Liver (tissue), 3 donors: ENCODE data around the gene UMPS.

Experiments
- EGR1 ChIP-seq, 2 donors: IDR thresholded peaks; 2 replicates each; pipeline ENCODE4 v1.6.1; 2016 to 2018; ENCODE audit warnings: antibody characterized with exemption in 2 of 2, low read depth in 2 of 2
- FOXA2 ChIP-seq: IDR thresholded peaks from 2 replicates; pipeline ENCODE4 v1.6.1; 2016; ENCODE audit warnings: antibody characterized with exemption
- GABPA ChIP-seq, 2 donors: IDR thresholded peaks in 1 of 2; conservative IDR thresholded peaks in 1 of 2; 2 replicates each; pipeline ENCODE4 v1.6.1; 2016; ENCODE audit warnings: antibody characterized with exemption in 2 of 2, mild to moderate bottlenecking in 1 of 2, moderate library complexity in 1 of 2
- HNF4G ChIP-seq: IDR thresholded peaks from 2 replicates; pipeline ENCODE4 v1.6.1; 2016; ENCODE audit warnings: antibody characterized with exemption
- JUND ChIP-seq, 2 donors: IDR thresholded peaks; 2 replicates each; pipeline ENCODE4 v1.6.1; 2016; ENCODE audit warnings: antibody characterized with exemption in 2 of 2
- SP1 ChIP-seq: IDR thresholded peaks from 2 replicates; pipeline ENCODE4 v1.6.1; 2018; ENCODE audit warnings: antibody characterized with exemption, mild to moderate bottlenecking
- TAF1 ChIP-seq: conservative IDR thresholded peaks from 2 replicates; pipeline ENCODE4 v1.6.1; 2016; ENCODE audit warnings: antibody characterized with exemption, mild to moderate bottlenecking
- YY1 ChIP-seq: IDR thresholded peaks from 2 replicates; pipeline ENCODE4 v1.6.1; 2016; ENCODE audit warnings: antibody characterized with exemption, mild to moderate bottlenecking
- TF ChIP-seq, protein P1 (sequence below): fragments of 150-350 bp; IDR thresholded peaks from 2 replicates; pipeline ENCODE4 v1.5.1; 2017; ENCODE audit warnings: improper control_type of control experiment, low read depth, low read length; ENCODE audit not compliant: missing input control
- TF ChIP-seq, protein P2 (sequence below): IDR thresholded peaks from 2 replicates; pipeline ENCODE4 v1.6.1; 2016; ENCODE audit warnings: antibody characterized with exemption
- TF ChIP-seq, protein P3 (sequence below): IDR thresholded peaks from 2 replicates; pipeline ENCODE4 v1.6.1; 2016; ENCODE audit warnings: antibody characterized with exemption
- TF ChIP-seq, protein P4 (sequence below): IDR thresholded peaks from 2 replicates; pipeline ENCODE4 v1.6.1; 2016; ENCODE audit warnings: antibody characterized with exemption
- donor health status: healthy.
- donor health status: healthy.

DNA sequence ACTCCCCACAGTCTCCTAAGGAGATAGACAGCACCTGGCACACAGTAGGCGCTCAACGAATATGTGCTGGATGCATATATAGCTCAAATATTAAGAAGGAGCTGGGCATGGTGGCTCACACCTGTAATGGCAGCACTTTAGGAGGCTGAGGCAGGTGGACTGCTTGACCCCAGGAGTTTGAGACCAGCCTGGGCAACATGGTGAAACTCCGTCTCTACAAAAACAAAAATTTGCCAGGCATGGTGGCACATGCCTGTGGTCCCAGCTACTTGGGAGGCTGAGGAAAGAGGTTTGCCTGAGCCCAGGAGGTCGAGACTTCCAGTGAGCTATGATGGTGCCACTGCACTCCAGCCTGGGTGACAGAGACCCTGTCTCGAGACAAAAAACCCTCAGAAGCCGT, 37.4 kb downstream of the UMPS start:
- TF ChIP-seq, protein P1, sequence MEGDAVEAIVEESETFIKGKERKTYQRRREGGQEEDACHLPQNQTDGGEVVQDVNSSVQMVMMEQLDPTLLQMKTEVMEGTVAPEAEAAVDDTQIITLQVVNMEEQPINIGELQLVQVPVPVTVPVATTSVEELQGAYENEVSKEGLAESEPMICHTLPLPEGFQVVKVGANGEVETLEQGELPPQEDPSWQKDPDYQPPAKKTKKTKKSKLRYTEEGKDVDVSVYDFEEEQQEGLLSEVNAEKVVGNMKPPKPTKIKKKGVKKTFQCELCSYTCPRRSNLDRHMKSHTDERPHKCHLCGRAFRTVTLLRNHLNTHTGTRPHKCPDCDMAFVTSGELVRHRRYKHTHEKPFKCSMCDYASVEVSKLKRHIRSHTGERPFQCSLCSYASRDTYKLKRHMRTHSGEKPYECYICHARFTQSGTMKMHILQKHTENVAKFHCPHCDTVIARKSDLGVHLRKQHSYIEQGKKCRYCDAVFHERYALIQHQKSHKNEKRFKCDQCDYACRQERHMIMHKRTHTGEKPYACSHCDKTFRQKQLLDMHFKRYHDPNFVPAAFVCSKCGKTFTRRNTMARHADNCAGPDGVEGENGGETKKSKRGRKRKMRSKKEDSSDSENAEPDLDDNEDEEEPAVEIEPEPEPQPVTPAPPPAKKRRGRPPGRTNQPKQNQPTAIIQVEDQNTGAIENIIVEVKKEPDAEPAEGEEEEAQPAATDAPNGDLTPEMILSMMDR, result no peak
- TF ChIP-seq TAF1 (no peak), YY1 (no peak), GABPA (IDR thresholded peaks at IDR 0.05 in 1 of 2, conservative IDR thresholded peaks at IDR 0.05 in 1 of 2) (no peak), SP1 (no peak), EGR1 (IDR thresholded peaks at IDR 0.05; ENCODE audit: low read depth in 2 of 2) (no peak), JUND (IDR thresholded peaks at IDR 0.05) (no peak), HNF4G (no peak), FOXA2 (no peak)
- TF ChIP-seq, protein P2, sequence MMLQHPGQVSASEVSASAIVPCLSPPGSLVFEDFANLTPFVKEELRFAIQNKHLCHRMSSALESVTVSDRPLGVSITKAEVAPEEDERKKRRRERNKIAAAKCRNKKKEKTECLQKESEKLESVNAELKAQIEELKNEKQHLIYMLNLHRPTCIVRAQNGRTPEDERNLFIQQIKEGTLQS, result no peak
- TF ChIP-seq, protein P3, sequence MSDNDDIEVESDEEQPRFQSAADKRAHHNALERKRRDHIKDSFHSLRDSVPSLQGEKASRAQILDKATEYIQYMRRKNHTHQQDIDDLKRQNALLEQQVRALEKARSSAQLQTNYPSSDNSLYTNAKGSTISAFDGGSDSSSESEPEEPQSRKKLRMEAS, result no peak
- TF ChIP-seq, protein P4, sequence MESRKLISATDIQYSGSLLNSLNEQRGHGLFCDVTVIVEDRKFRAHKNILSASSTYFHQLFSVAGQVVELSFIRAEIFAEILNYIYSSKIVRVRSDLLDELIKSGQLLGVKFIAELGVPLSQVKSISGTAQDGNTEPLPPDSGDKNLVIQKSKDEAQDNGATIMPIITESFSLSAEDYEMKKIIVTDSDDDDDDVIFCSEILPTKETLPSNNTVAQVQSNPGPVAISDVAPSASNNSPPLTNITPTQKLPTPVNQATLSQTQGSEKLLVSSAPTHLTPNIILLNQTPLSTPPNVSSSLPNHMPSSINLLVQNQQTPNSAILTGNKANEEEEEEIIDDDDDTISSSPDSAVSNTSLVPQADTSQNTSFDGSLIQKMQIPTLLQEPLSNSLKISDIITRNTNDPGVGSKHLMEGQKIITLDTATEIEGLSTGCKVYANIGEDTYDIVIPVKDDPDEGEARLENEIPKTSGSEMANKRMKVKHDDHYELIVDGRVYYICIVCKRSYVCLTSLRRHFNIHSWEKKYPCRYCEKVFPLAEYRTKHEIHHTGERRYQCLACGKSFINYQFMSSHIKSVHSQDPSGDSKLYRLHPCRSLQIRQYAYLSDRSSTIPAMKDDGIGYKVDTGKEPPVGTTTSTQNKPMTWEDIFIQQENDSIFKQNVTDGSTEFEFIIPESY, result no peak
